Endodermal cell (in vitro differentiated cells): ENCODE data around the gene ZNF384. TPM values are rescaled to one million over a fixed set of nuclear protein-coding genes. Genes with fewer than 3 reads are reported as not detected.

Experiments
- DNase-seq: peaks from one replicate; pipeline ENCODE4 v3.0.0-alpha.2; 2017
- H3K27ac ChIP-seq: 2 replicates; pipeline ENCODE4 v1.5.1; 2013; ENCODE audit warnings: mild to moderate bottlenecking, low read depth, low read length, moderate library complexity
- H3K27me3 ChIP-seq: 2 replicates; pipeline ENCODE4 v1.6.1; 2013; ENCODE audit warnings: mild to moderate bottlenecking, low read length, moderate library complexity; ENCODE audit not compliant: insufficient read depth, control insufficient read depth, poor library complexity, severe bottlenecking
- H3K36me3 ChIP-seq: 2 replicates; pipeline ENCODE4 v1.7.0; 2013; ENCODE audit warnings: mild to moderate bottlenecking, low read length, moderate library complexity; ENCODE audit not compliant: control insufficient read depth, insufficient read depth
- H3K4me1 ChIP-seq: one replicate; pipeline ENCODE4 v1.7.0; 2013; ENCODE audit warnings: low read length; ENCODE audit not compliant: control insufficient read depth, insufficient read depth
- H3K4me3 ChIP-seq: 2 replicates; pipeline ENCODE4 v1.5.1; 2013; ENCODE audit warnings: mild to moderate bottlenecking, low read length, moderate library complexity
- H3K9ac ChIP-seq: 2 replicates; pipeline ENCODE4 v1.6.1; 2013; ENCODE audit warnings: mild to moderate bottlenecking, low read length, moderate library complexity; ENCODE audit not compliant: poor library complexity, severe bottlenecking; ENCODE audit errors: extremely low read depth
- H3K9me3 ChIP-seq: 2 replicates; pipeline ENCODE4 v1.6.1; 2013; ENCODE audit warnings: mild to moderate bottlenecking, low read length, moderate library complexity; ENCODE audit not compliant: control insufficient read depth
- H3K27ac Mint-ChIP-seq: 2 replicates; pipeline ENCODE4 v1.8.0; 2020; ENCODE audit warnings: mixed read lengths
- H3K27me3 Mint-ChIP-seq: 2 replicates; pipeline ENCODE4 v1.8.0; 2021; ENCODE audit warnings: mild to moderate bottlenecking, mixed read lengths; ENCODE audit not compliant: insufficient read depth
- H3K36me3 Mint-ChIP-seq: 2 replicates; pipeline ENCODE4 v1.8.0; 2020; ENCODE audit warnings: low read depth, mixed read lengths
- H3K4me1 Mint-ChIP-seq: 2 replicates; pipeline ENCODE4 v1.8.0; 2020; ENCODE audit warnings: mixed read lengths
- H3K4me3 Mint-ChIP-seq: 2 replicates; pipeline ENCODE4 v1.8.0; 2020; ENCODE audit warnings: mild to moderate bottlenecking, moderate library complexity, mixed read lengths
- H3K9me3 Mint-ChIP-seq: 2 replicates; pipeline ENCODE4 v1.8.0; 2020; ENCODE audit warnings: mild to moderate bottlenecking, mixed read lengths
- WGBS, 2 experiments: methylation state at CpG; one replicate each; pipeline versions ENCODE4 v1.1.5 to v1.1.7; 2013; ENCODE audit warnings: missing lambda C conversion rate in 2 of 2, mixed read lengths in 1 of 2; ENCODE audit not compliant: insufficient coverage in 1 of 2, insufficient read length in 1 of 2; 5-methylcytosine and 5-hydroxymethylcytosine counted together
- total RNA-seq, 2 donors: library from RNA; stranded (reverse); fragmentation: NEBNext Ultra II Directional in 1 of 2; extraction: Animal tissue kit (Norgen Biotek cat#: 25700) in 1 of 2; gene quantifications; 2 replicates in 1 of 2; 3 replicates in 1 of 2; pipeline ENCODE4 v1.2.1, GENCODE V29; 2021
- TF ChIP-seq, protein P1 (sequence below): fragments of 200-600 bp; sonication (generic); conservative IDR thresholded peaks from 2 replicates; pipeline ENCODE4 v1.5.0; 2021; ENCODE audit warnings: antibody characterized with exemption, mild to moderate bottlenecking

Gene ZNF384
- total RNA-seq, 2 donors from 2014 or later: 74.4 to 146 TPM

DNA sequence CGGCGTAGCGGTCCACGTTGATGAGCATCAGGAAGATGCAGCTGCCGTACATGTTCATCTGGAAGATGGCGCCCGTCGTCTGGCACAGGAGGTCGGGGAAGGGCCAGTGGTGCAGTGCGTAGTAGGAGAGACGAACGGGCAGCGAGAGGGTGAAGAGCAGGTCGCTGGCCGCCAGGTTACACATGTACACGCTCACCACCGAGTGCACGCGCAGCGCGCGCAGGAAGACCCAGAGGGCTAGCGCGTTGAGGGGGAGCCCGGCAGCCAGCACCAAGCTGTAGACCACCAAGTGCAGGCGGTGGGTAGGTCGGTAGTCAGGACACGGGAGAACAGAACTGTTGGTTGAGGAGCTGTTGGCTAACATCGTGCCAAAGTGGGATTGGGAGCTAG is 68.3 kb downstream of the ZNF384 start:
- DNase-seq: peak; percentile 60

DNA sequence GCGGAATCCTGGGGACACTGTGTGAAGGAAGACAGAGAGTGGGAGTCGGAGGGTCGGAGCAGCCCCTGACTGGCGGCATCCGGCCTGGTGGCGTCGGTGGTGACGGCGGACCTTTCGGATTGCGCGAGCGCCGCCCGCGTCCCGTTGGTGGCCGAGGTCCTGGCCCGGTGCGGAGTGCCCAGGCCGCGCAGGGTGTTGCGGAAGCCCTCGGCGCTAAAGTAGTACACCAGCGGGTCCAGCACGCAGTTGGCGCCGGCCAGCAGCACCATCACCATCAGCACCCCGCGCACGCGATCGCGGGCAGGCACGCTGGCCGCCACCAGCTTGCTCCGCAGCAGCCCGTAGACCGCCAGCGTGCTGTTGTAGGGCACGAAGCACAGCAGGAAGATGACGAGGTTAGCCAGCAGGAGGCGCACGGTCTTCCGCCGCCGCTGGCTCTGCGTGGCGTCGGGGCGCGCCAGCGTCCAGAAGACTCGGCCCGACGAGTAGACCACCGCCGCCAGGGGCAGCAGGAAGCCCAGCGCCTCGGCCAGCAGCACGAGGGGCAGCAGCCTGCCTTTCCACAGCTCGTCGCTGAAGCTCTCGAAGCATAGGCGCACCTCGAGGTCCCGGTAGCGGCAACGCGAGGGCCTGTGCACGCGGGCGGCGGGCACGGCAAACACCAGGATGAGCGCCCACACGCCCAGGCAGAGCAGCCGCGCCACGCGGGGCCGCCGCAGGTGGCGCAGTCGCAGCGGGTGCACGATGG is 68.9 kb downstream of the ZNF384 start:
- peaks cover 11% of the 10 kb centered on the region for H3K27me3 ChIP-seq
- no peak overlapping the region for H3K27ac ChIP-seq
- no peak overlapping the region for H3K9ac ChIP-seq
- Mint-ChIP-seq H3K4me1 (peaks cover 6% of the 10 kb centered on the region), H3K36me3 (no peaks in the 10 kb centered on the region), H3K27ac (no peak overlapping the region), H3K27me3 (peaks cover 38% of the 10 kb centered on the region), H3K9me3 (no peaks in the 10 kb centered on the region), H3K4me3 (peak overlapping the region; percentile 34)
- H3K4me1 ChIP-seq: no peaks in the 10 kb centered on the region
- TF ChIP-seq, protein P1, sequence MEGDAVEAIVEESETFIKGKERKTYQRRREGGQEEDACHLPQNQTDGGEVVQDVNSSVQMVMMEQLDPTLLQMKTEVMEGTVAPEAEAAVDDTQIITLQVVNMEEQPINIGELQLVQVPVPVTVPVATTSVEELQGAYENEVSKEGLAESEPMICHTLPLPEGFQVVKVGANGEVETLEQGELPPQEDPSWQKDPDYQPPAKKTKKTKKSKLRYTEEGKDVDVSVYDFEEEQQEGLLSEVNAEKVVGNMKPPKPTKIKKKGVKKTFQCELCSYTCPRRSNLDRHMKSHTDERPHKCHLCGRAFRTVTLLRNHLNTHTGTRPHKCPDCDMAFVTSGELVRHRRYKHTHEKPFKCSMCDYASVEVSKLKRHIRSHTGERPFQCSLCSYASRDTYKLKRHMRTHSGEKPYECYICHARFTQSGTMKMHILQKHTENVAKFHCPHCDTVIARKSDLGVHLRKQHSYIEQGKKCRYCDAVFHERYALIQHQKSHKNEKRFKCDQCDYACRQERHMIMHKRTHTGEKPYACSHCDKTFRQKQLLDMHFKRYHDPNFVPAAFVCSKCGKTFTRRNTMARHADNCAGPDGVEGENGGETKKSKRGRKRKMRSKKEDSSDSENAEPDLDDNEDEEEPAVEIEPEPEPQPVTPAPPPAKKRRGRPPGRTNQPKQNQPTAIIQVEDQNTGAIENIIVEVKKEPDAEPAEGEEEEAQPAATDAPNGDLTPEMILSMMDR: peak; percentile 100
- no peaks in the 10 kb centered on the region for H3K36me3 ChIP-seq
- peak; percentile 98 for DNase-seq
- H3K4me3 ChIP-seq: no peak overlapping the region
- H3K9me3 ChIP-seq: no peaks in the 10 kb centered on the region
- WGBS, 2 experiments: 67 to 79% methylated on average over 66 to 88 of the region's 88 CpGs

More for the DNA sequence above, 68.3 kb downstream of the ZNF384 start:
- Mint-ChIP-seq H3K4me3 (no peak overlapping the region), H3K9me3 (no peaks in the 10 kb centered on the region), H3K27ac (no peak overlapping the region), H3K36me3 (no peaks in the 10 kb centered on the region), H3K27me3 (peaks cover 38% of the 10 kb centered on the region), H3K4me1 (peaks cover 6% of the 10 kb centered on the region)
- H3K36me3 ChIP-seq: no peaks in the 10 kb centered on the region
- H3K27ac ChIP-seq: no peak overlapping the region
- peaks cover 11% of the 10 kb centered on the region for H3K27me3 ChIP-seq
- no peaks in the 10 kb centered on the region for H3K4me1 ChIP-seq
- no peaks in the 10 kb centered on the region for H3K9me3 ChIP-seq
- no peak overlapping the region for H3K9ac ChIP-seq
- WGBS, 2 experiments: 97 to 98% methylated on average over 29 of the region's 29 CpGs
- TF ChIP-seq, protein P1: no peak
- no peak overlapping the region for H3K4me3 ChIP-seq

DNA sequence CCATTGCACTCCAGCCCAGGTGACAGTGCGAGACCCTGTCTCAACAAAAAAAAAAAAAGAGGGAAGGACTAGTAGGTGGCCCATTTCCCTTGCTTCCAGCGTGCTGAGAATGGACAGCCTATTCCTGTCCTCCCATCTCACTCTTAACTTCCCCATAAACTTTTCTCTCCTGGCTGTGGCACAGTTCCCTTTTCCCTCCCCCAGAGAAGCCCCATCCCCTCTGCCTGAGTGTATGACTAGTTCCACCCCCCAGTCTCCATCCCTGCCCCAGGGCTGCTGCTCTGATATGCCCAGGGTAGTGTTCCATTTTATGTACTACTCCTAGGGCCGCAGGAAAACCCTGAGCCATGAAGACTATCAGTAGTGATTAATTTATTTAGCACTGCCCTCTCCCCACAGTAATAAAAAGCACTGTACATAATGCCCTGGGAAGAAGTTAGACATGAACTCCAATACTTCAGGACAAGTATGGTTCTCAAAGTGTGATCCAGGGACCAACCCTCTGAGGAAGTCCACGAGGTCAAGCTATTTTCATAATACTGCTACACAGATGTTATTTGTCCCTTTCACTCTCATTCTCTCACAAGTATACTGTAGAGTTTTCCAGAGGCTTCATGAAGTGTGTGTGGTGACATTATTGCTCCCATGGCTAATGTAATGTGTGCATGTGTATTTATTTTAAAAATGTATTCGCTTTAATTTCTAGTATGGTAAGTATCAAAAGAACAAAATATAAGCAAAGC is 70.5 kb downstream of the ZNF384 start:
- 80 to 91% methylated on average over 1 to 4 of the region's 5 CpGs for WGBS, 2 experiments
- H3K9me3 Mint-ChIP-seq: no peaks in the 10 kb centered on the region
- no peaks in the 10 kb centered on the region for H3K36me3 Mint-ChIP-seq
- no peak overlapping the region for H3K27ac ChIP-seq
- H3K4me3 Mint-ChIP-seq: no peak overlapping the region
- peaks cover 38% of the 10 kb centered on the region for H3K27me3 Mint-ChIP-seq
- no peak overlapping the region for H3K9ac ChIP-seq
- H3K36me3 ChIP-seq: no peaks in the 10 kb centered on the region
- TF ChIP-seq, protein P1: no peak
- H3K9me3 ChIP-seq: no peaks in the 10 kb centered on the region
- DNase-seq: no peak
- H3K4me1 ChIP-seq: peaks cover 4% of the 10 kb centered on the region
- no peak overlapping the region for H3K4me3 ChIP-seq
- no peak overlapping the region for H3K27ac Mint-ChIP-seq
- peaks cover 11% of the 10 kb centered on the region for H3K27me3 ChIP-seq
- H3K4me1 Mint-ChIP-seq: peaks cover 16% of the 10 kb centered on the region

Other genes with a start within 250 kb of the ZNF384 start
- under 1 TPM in 1 of 2 donors, not detected in 1; 0.44 TPM for gene CD27, start 244.4 kb downstream of the ZNF384 start, total RNA-seq
- gene TAPBPL, start 237.3 kb downstream of the ZNF384 start, total RNA-seq: 1 to 10 TPM in 1 of 2 donors, under 1 TPM in 1; 0.55 to 1.4 TPM
- gene VAMP1, start 218.7 kb downstream of the ZNF384 start, total RNA-seq: 10 to 100 TPM in 1 of 2 donors, 1 to 10 TPM in 1; 5.6 to 17.8 TPM
- 100 to 1,000 TPM; 196 to 450 TPM for gene MRPL51, start 196.1 kb downstream of the ZNF384 start, total RNA-seq
- gene NCAPD2, start 195.3 kb downstream of the ZNF384 start, total RNA-seq: 100 to 1,000 TPM in 1 of 2 donors, 10 to 100 TPM in 1; 90.3 to 150 TPM
- 1,000 to 10,000 TPM; 2,848 to 5,273 TPM for gene GAPDH, start 154.9 kb downstream of the ZNF384 start, total RNA-seq
- 10 to 100 TPM; 10.9 to 30.7 TPM for gene IFFO1, start 133.3 kb downstream of the ZNF384 start, total RNA-seq
- gene NOP2, start 121.1 kb downstream of the ZNF384 start, total RNA-seq: 100 to 1,000 TPM in 1 of 2 donors, 10 to 100 TPM in 1; 51.6 to 135 TPM
- gene CHD4, start 82.0 kb downstream of the ZNF384 start, total RNA-seq: 100 to 1,000 TPM; 276 to 385 TPM
- under 1 TPM; 0.24 to 0.73 TPM for gene LPAR5, start 53.4 kb downstream of the ZNF384 start, total RNA-seq
- 1 to 10 TPM; 1.9 to 3.9 TPM for gene ACRBP, start 41.9 kb downstream of the ZNF384 start, total RNA-seq
- gene ING4, start 26.3 kb downstream of the ZNF384 start, total RNA-seq: 10 to 100 TPM; 30.5 to 60.3 TPM
- gene PIANP, start 11.4 kb upstream of the ZNF384 start, total RNA-seq: 1 to 10 TPM; 2.6 to 7.1 TPM
- 10 to 100 TPM; 43.3 to 69.2 TPM for gene COPS7A, start 34.7 kb upstream of the ZNF384 start, total RNA-seq
- gene MLF2, start 63.8 kb upstream of the ZNF384 start, total RNA-seq: 100 to 1,000 TPM; 219 to 393 TPM
- 100 to 1,000 TPM; 637 to 888 TPM for gene PTMS, start 77.0 kb upstream of the ZNF384 start, total RNA-seq
- 1 to 10 TPM; 1.9 to 7.3 TPM for gene LAG3, start 83.1 kb upstream of the ZNF384 start, total RNA-seq
- 1 to 10 TPM in 1 of 2 donors, under 1 TPM in 1; 0.77 to 1.3 TPM for gene CD4, start 100.2 kb upstream of the ZNF384 start, total RNA-seq
- gene GPR162, start 132.4 kb upstream of the ZNF384 start, total RNA-seq: 10 to 100 TPM; 14.7 to 15.0 TPM
- 10 to 100 TPM; 58.4 to 63.1 TPM for gene P3H3, start 139.0 kb upstream of the ZNF384 start, total RNA-seq
- 10 to 100 TPM; 10.0 to 17.1 TPM for gene GNB3, start 151.6 kb upstream of the ZNF384 start, total RNA-seq
- gene CDCA3, start 161.9 kb upstream of the ZNF384 start, total RNA-seq: 10 to 100 TPM; 53.1 to 63.9 TPM
- 100 to 1,000 TPM; 120 to 257 TPM for gene USP5, start 162.8 kb upstream of the ZNF384 start, total RNA-seq
- gene TPI1, start 178.2 kb upstream of the ZNF384 start, total RNA-seq: 1,000 to 10,000 TPM in 1 of 2 donors, 100 to 1,000 TPM in 1; 805 to 1,294 TPM
- 10 to 100 TPM; 34.6 to 36.5 TPM for gene SPSB2, start 183.9 kb upstream of the ZNF384 start, total RNA-seq
- 10 to 100 TPM in 1 of 2 donors, 1 to 10 TPM in 1; 7.8 to 11.5 TPM for gene LRRC23, start 215.4 kb upstream of the ZNF384 start, total RNA-seq
- gene ENO2, start 225.2 kb upstream of the ZNF384 start, total RNA-seq: 100 to 1,000 TPM; 104 to 139 TPM
- gene ATN1, start 238.6 kb upstream of the ZNF384 start, total RNA-seq: 100 to 1,000 TPM; 111 to 244 TPM